Activated CD8-positive, alpha-beta memory T cell treated with anti-CD3 and anti-CD28 coated beads for 4 hours (primary cell): Measurements from ENCODE around the gene LIMS2.

ENCODE experiments used
- DNase-seq, 2 donors: peaks; one replicate each; pipeline ENCODE4 v3.0.0-alpha.2; 2020; ENCODE audit warnings: low read depth in 2 of 2

The LIMS2 gene

DNA sequence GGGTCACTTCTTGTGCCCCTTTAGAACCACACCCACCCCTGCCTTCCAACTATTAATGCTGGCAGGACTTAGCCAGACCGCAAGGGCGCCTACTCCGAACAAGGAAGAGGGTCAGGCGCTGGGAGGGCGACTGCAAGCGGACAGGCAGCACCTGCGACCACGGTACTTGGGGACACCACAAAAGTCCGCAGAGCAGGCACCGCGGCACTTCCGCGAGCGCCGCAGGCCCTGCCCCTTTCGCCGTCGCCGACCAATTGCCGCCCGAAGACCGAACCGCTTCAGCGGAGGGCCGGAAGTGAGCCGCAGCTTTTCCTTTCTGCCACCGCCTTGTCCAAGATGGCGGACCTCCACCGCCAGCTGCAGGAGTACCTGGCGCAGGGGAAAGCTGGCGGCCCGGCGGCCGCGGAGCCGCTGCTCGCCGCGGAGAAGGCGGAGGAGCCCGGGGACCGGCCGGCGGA, 25.9 kb upstream of the LIMS2 start, which contains the start of gene SFT2D3:
Gene SFT2D3, plus strand, starts transcription at position 305 of the 458 bp plus-strand sequence. Its CDS starts 32 bp downstream, at position 337.
- DNase-seq, result peak; percentile 80 to 82

DNA sequence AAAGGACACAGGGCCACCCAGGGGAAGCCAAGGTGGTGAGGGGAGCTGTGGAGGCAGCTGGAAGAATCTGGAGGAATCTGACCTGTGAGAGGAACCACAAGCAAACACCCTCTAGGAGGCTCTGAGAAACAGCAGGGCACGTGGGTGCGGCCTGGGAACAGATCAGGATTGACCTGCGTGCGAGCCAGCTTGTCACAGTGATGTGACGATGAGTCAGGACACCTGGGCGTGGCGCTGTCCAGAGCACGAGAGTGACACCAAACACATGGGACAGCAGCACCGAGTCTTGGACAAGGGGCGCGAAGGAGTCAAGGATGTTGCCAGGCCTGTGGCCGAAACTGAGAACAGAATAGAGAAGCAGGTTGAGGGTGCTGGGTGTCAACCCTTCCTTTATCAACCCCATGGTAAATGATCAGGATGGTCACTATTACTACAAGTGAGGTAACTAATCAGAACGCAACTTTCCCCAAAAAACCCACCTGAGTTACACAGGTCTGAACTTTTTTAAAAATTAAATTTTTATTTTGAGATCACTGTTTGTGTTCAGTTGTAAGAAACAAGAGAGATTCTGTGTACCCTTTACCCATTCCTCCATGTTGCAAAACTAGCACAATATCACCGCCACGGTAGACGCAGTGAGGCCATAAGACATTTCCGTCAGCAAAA, 25.3 kb upstream of the LIMS2 start:
- no peak for DNase-seq

DNA sequence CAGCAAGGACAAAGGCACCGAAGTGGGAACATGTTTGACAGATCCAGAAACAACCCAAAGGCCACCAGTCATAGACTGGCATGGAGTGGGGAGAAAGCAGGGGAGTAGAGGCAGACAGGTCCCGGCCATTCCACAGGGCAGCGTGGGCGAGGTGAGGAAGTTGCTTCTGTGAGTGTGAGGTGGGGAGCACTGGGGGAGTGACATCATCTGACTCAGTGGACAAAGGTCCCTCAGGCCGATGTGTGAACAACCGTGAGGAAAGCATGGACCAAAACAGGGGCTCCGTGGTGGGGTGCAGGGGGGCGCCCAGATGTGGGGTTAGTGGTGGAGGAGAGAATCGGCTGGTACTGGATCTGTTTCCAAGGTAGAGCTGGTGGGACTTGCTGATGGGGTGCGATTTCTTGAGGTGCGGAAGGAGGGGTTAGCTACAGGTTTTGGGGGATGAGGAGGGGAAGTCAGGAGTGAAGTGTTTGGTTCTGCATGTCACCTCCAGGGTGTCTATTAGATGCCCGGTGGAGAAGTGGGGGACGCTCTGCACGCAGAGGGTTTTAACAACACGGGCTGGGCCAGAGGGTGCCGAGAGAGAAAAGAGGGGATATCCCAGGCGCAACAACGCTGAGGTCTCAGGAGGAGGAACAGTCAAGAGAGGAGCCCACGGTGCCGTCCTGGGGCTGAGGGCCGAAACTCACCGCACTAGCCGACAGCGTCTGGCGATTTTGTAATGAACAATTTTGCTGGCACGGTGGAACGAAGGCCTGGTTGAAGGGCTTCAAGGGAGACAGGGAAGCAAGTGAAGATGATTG, 23.4 kb upstream of the LIMS2 start:
- no peak for DNase-seq

DNA sequence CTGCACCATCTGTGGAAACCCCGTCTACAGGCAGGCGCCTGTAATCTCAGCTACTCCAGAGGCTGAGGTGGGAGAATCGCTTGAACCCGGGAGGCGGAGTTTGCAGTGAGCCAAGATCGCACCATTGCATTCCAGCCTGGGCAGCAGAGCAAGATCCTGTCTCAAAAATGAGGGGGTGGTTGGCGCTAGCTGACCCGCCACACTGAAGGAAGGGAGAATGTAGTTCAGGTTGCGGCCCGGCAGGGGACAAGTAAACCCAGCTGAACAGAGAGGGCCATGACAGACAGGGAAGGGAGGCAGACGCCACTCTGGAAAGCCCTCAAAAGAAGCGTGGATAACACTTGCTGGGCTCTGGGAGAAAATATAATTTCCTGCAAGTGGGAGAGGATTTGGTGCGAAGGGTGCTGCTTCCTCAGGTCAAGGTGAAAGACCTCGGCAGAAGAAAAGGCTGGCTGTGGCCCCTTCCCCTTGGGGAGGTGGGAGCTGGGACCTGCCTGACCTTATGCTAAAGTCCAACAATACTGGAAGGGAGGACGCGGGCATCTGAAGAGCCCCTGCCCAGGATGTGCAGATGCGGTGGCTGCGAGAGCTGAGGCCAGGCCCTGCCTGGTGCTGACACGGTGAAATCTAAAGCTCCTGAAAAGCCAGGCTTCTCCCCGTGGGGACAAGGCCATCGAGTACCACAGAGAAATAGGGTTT, 22.3 kb upstream of the LIMS2 start:
- DNase-seq, result no peak

DNA sequence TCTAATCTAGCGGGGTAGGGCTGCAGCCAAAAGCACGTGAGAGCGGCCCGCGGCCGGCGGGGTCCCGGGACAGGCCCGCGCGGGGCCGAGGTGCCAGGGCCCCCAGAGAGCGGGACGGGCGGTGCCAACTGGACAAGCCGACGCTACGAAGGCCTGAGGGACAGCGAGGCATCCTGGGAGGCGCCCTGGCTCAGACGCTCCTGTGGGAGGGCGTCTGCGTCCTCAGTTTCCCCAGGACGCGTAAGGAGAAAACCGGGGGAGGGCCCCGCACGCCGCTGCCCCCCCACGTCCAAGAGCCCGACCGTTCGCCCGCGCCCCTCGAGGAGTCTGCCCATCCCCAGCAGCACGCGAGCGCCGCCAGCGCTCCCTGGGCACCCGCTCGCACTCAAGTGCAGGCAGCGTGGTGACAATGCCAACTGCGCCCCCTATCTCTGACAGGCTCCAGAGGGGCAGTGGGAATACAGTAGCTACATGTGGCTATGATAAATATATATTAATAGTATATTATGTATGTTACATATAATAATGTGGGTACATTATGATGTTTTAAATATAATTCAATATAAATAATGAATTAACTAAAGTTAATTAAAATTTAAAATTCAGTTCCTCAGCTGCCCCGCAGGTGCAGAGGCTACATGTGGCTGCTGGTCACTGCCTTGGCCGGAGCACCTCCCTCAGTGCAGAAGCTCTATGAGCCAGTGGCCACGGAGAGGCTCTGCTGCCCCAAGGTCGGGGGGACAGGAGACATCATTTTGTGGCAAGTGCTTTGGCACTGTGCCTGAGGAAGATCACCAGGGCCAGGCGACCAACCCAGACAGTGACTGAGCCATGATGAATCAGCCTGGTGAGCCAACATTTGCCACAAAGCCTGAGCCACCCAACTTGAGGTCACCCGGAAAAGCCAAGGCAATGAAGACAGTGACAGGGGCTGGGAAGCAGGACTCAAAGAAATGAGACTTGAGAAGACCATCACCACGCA, 20.5 kb upstream of the LIMS2 start:
- DNase-seq, result peak in 1 of 2 donors; percentile 12

DNA sequence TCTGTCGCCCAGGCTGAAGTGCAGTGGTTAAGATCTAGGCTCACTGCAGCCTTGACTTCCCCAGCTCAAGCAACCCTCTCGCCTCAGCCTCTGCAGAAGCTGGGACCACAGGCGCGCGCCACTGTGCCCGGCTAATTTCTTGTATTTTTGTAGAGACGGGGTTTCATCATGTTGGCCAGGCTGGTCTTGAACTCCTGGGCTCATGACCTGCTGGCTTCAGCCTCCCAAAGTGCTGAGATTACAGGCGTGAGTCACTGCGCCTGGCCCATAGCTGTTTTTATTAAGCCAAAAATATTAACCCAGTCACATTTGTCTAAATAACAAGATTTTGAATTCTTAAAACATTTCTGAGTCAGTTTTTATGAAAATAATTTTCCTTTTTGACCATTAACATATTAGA, 19.7 kb upstream of the LIMS2 start:
- no peak for DNase-seq

DNA sequence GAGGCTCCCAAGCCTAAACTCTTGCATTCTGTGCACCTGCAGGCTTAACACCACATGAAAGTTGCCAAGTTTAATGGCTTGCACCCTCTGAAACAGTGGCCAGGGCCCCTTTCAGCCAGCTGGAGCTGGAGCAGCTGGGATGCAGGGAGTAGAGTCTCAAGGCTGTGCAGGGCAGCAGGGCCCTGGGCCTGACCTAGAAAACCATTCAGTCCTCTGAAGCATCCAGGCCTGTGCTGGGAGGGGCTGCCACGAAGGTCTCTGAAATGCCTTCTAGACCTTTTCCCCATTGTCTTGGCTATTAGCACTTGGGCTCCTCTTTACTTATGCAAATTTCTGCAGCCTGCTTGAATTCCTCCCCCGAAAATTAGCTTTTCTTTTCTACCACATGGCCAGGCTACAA, 15.4 kb upstream of the LIMS2 start:
- DNase-seq, result no peak

DNA sequence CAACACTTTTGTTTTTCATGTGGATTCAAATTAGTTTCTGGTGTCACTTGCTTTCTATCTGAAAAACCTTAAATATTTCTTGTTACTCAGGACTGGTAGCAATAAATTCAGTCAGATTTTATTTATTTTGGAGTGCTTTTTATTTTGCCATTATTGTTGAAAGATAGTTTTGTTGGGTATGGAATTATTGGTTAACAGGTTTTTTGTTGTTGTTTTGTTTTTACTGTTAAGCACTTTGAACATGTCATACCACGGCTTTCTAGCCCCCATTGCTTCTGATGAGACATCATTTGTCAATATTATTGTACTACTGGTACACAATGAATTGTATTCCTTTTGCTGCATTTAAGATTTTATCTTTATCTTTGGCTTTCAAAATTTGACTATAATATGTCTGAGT, 13.1 kb upstream of the LIMS2 start:
- no peak for DNase-seq

DNA sequence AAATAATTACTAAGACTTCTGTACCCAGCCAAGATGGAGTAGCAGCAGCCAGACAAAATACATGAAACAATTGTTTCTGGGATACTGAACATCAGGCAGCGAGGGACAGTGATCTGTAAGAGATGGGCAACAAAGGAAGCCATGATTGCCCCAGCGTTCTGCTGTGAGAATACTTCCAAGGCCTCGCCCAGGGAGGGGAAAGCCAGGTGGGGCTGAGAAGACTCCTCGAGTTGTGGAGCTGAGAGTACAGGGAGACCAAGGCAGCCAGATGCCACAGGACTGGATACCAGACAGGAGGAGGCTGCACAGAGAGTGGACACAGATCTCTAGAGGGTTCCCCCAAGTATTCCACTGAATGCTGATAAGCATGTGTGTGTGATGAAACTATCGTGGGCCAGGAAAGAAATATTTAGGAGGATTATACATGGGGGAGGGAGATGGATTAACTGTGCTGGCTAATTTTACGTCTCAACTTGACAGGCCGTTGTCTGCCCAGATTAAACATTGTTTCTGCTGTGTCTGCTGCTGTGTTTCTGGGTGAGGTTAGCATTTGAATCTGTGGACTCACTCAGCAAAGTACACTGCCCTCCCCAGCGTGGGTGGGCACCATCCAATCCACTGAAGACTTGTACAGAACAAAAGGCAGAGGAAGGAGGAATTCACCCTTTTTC, 10.2 kb upstream of the LIMS2 start:
- no peak for DNase-seq

DNA sequence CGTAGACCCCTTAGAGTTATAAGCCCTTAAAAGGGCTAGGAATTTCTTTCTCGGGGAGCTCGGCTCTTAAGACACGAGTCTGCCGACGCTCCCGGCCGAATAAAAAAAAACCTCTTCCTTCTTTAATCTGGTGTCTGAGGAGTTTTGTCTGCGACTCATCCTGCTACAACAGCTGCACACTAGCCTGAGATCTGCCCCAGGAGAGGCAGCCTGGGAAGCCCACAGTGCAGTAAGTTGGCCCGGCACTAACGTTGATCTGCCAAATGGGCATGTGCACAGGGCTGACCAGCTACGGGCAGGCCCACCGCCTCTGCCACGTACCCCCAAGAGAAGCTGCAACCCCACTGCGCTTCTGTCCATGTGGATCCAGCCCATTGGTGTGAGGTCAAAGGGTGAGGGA, 8.4 kb upstream of the LIMS2 start:
- DNase-seq, result no peak

DNA sequence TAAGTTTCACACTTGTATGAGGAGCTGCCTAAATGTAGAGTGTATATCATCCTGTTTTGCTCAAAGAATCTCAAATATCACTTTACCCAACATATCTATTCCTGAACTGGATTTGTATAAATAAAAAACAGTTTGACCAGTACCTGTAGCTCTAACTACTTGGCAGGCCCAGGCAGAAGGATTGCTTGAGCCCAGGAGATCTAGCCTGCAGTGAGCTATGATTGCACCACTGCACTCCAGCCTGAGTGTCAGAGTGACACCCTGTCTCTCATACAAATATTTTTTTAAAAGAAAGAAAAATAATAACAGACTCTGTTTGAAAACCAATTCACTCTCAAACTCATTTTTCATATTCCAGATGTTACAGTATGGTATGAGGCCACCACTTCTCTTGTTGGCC, 7.7 kb upstream of the LIMS2 start:
- no peak for DNase-seq

DNA sequence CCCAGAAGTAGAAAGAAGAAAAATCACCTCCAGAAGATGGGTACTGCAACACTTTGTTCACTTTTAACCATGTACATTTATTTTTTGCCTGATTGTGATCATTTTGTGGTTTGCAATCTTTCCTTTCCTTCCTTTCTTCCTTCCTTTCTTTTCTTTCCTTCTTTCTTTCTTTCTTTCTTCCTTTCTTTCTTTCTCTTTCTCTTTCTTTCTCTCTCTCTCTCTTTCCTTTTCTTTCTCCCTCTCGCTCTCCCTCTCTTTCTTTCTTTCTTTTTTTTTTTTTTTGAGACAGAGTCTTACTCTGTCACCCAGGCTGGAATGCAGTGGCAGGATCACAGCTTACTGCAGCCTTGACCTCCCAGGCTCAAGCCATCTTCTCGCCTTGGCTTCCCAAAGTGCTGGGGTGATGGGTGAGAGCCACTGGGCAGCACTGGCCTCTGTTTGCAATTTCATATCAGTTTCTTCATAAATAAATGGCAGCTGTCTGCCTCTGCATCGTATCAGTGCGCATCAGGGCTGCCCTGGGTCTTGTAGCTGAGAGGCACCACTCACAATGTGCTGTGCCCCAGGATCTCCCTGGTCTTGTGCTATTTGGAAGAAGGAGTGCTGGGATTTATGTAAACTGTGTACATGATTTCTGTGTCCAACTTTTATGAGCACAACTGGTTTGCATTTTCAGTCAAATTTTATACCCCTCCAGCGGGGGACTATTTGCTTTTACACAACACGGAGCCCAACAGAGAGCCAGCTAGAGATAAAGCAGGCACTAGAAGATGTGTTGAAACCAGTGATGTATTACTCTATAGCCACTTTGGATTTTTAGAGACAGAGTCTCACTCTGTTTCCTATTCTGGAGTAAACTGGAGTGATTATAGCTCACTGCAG, 6.9 kb upstream of the LIMS2 start:
- DNase-seq, result no peak

DNA sequence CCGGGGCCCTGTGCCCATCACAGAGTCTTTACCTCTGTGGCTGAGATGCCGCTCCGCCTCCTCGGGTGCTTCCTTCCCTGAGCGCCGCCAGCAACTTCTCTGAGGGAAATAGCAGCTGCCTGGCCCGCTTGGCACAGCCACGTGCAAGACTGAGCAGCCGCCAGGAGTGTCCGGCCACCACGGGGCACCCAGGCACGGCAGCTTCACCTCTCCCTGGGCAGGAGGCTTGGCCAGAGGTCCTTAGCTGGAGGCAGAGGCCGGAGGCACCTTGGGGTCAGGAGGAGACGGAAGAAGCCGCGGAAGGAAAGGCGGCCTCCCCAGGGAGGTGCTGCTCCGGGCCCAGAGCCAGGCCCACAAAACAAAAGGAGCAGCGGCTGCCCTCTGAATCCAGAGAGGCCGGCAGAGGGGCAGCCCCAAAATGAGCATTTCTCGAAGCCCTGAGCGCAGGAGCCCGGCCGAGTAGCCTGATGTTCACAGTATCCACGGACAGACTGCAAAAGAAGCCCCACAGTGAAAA, 6.0 kb upstream of the LIMS2 start:
- DNase-seq, result no peak

DNA sequence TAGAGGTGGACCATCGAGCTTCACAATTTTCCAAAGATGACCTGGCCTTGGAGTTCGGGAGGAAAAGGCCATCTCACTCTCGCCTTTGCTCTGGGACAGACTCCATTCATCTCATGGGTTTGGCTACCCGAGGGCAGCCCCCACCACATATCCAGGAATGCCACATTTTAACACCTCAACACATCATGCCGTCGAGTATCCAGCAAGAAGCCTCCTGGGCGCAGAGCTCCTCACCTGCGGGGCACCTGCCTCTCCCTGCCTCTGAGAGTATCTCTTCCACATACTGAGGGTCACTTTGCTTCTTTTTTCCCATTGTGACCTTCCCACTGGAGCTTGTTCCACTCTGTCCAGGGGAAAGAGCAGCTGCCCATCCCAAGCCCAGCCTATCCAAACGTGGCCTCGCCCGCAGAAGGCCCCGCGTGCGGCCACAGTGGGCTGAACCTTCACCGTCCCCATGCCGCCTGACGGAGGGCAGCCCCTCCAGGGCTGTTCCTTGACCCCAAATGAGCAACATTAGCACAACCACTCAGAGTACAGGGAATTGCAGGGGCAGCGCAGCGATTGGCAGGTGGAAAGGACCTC, 5.5 kb upstream of the LIMS2 start:
- no peak for DNase-seq

DNA sequence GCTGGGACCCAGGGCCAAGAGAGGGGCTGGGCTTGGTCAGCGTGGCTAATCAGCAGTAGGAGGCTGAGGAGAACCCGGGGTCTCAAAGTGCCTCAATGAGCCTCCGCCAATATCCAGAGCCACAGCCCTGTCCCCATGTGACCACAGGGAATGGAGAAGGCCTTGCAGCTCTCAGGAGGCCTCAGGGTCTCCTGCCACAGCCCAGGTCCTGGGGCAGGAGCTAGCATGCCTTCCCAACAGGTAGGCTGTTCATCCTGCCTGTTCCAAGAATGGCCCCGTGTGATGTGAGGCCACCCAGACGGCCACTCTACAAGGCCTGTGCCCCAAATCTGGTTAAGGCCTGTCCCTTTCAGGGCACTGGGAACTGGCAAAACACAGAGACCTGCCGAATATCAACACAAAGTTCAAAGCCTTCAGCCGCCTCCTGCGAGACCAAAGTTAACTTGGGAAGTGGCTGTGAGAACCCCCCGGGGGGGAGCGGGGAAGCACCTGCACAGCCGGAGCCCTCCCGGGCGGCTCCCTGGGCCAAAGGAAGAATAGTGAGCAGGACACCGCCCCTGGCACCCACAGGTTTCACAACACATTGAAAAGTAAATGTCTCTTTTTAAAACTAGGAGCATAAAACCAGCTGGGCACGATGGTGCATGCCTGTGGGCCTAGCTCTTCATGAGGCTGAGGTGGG, 4.5 kb upstream of the LIMS2 start:
- DNase-seq, result no peak

DNA sequence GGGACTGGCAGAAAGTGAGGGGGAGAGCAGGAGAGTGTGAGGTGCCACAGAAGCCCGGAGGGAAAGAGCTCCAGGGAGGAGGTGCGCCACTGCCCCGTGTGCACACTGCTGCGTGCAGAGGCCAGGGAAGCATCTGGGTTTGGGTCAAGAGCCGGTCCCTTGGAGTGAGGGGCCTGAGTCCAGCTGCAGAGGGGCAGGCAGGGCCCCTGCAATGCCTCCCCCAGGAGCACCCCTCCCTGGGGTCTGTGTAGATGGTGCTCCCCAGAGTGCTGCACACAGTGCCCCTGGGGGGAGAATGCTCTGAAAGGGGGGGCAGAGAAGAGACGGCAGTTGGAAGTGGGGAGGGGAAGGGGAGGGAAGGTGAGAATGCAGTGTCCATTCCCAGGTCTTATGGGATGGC, 3.7 kb upstream of the LIMS2 start:
- DNase-seq, result no peak

DNA sequence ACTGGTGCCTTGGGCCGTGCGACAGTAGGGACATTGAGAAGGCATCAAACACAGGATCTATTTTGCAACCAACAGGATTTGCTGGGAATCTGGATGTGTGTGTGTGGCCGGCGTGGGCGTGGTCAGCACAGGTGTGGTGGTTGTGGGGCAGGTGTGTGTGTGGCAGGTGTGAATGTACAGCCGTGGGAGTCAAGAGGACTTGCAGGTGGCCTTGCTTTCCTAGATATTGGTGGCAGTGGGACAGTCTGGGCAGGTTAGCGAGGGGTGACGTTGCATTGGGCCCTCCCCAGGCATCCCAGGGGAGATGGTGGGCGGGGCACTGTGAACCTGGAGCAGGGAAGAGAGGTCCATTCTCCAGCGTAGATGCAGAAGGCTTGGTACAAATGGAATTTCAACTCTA, 3.2 kb upstream of the LIMS2 start:
- DNase-seq, result no peak

DNA sequence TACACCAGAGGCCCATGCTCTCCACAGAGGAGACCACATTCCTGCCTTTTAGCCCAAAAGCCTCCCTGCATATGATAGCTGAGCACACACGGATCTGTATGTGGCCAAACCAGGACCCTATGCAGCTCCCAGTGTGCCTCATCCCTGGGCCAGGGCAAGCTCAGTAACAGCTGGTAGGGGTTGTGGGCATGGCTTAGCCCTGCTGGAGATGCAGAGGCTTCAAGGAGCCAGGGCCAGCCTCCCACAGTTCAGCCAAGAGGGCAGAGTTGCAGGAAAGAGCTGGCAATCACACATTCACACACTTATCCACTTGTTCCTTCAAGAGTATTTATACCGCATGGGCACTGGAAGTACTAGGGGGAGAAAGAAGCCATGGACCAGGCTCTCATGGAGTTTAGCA, 1.6 kb upstream of the LIMS2 start:
- no peak for DNase-seq
